K562 (cell line): ENCODE results near the gene DNAJB12. TPM values are rescaled to one million over a fixed set of nuclear protein-coding genes. Genes with fewer than 3 reads are reported as not detected.

Experiments used
- CREB1 ChIP-seq, 2 experiments: sonication (generic) in 1 of 2; formaldehyde crosslinking in 1 of 2; IDR thresholded peaks; 2 replicates each; pipeline versions ENCODE4 v1.6.1 to v1.8.0; 2012 to 2022; ENCODE audit warnings: inconsistent platforms in 1 of 2, mild to moderate bottlenecking in 1 of 2, missing genetic modification reagents in 1 of 2, moderate library complexity in 1 of 2
- CXXC5 ChIP-seq: fragments of 250-450 bp; sonication (Bioruptor Pico); IDR thresholded peaks from 2 replicates; pipeline ENCODE4 v1.8.0; 2022; ENCODE audit warnings: inconsistent platforms, mild to moderate bottlenecking, moderate library complexity
- ELF4 ChIP-seq: fragments of 450-650 bp; formaldehyde crosslinking; IDR thresholded peaks from 2 replicates; pipeline ENCODE4 v1.4.0; 2022; ENCODE audit warnings: missing genetic modification characterization
- MYBL2 ChIP-seq, 2 experiments: fragments of 450-650 bp in 1 of 2; sonication (generic) in 1 of 2; formaldehyde crosslinking in 1 of 2; IDR thresholded peaks; 2 replicates each; pipeline versions ENCODE4 v1.6.1 to v1.8.1; 2017 to 2022; ENCODE audit warnings: borderline replicate concordance in 1 of 2, inconsistent platforms in 1 of 2, low read depth in 1 of 2, mild to moderate bottlenecking in 1 of 2, missing genetic modification reagents in 1 of 2, moderate library complexity in 1 of 2
- NCOA2 ChIP-seq, 2 experiments: fragments of 450-650 bp; IDR thresholded peaks; 2 replicates each; pipeline ENCODE4 v1.6.1; 2018; ENCODE audit warnings: mild to moderate bottlenecking in 2 of 2, moderate library complexity in 1 of 2; ENCODE audit not compliant: partially characterized antibody in 2 of 2
- PML ChIP-seq: IDR thresholded peaks from 2 replicates; pipeline ENCODE4 v1.6.1; 2012; ENCODE audit warnings: low read length, inconsistent platforms
- PTTG1 ChIP-seq: fragments of 450-650 bp; IDR thresholded peaks from 2 replicates; pipeline ENCODE4 v1.6.1; 2016; ENCODE audit warnings: low read depth, mild to moderate bottlenecking, missing genetic modification characterization, missing compliant biosample characterization
- RB1 ChIP-seq: fragments of 450-650 bp; IDR thresholded peaks from 2 replicates; pipeline ENCODE4 v1.6.1; 2017; ENCODE audit warnings: low read depth, mild to moderate bottlenecking
- SETDB1 ChIP-seq: IDR thresholded peaks from one replicate; pipeline ENCODE4 v1.6.1; 2012; ENCODE audit warnings: low read length, control low read depth, inconsistent platforms
- SMAD4 ChIP-seq: fragments of 250-450 bp; sonication (Bioruptor Pico); conservative IDR thresholded peaks from 2 replicates; pipeline ENCODE4 v1.8.0; 2021; ENCODE audit warnings: inconsistent platforms, mild to moderate bottlenecking, moderate library complexity
- ZFX ChIP-seq: sonication (generic); formaldehyde crosslinking; IDR thresholded peaks from 2 replicates; pipeline ENCODE4 v1.8.0; 2022; ENCODE audit warnings: mild to moderate bottlenecking, missing genetic modification reagents, moderate library complexity
- polyA plus RNA-seq, 8 experiments: library from polyadenylated mRNA; depleted of rRNA in 4 of 8; stranded (reverse) in 5 of 8; unstranded in 3 of 8; fragments of >200 nt; fragmentation: Nextera tagmentation in 2 of 8; fragmentation: Illumina TruSeq in 1 of 8; extraction: Ambion mirVana in 2 of 8; extraction: Trizol in 1 of 8; gene quantifications; 2 replicates each; pipeline versions ENCODE4 v1.2.1 to v1.2.3, GENCODE V29; 2011 to 2014; ENCODE audit warnings: inconsistent platforms in 1 of 8, missing spikeins in 1 of 8
- total RNA-seq, 7 experiments: library from RNA; depleted of rRNA in 6 of 7; stranded (reverse); fragments of >200 nt in 6 of 7; fragmentation: Illumina TruSeq in 2 of 7; extraction: Trizol in 2 of 7; gene quantifications; 2 replicates each; pipeline versions ENCODE4 v1.2.1 to v1.2.3, GENCODE V29; 2011 to 2021; ENCODE audit warnings: low replicate concordance in 1 of 7
- TF ChIP-seq, protein P1 (sequence below): fragments of 450-650 bp; formaldehyde crosslinking; IDR thresholded peaks from 2 replicates; pipeline ENCODE4 v1.4.0; 2022; ENCODE audit warnings: missing genetic modification characterization
- TF ChIP-seq, protein P2 (sequence below): fragments of 250-450 bp; sonication (Bioruptor Pico); IDR thresholded peaks from 2 replicates; pipeline ENCODE4 v1.8.0; 2022; ENCODE audit warnings: inconsistent platforms
- TF ChIP-seq, protein P3 (sequence below): sonication (generic); formaldehyde crosslinking; IDR thresholded peaks from 2 replicates; pipeline ENCODE4 v1.8.0; 2022; ENCODE audit warnings: mild to moderate bottlenecking, missing genetic modification reagents
- TF ChIP-seq, protein P4 (sequence below), 2 experiments: fragments of 450-650 bp; IDR thresholded peaks; 2 replicates each; pipeline ENCODE4 v1.6.1; 2018; ENCODE audit warnings: mild to moderate bottlenecking in 2 of 2, low read depth in 1 of 2; ENCODE audit not compliant: partially characterized antibody in 2 of 2

The DNAJB12 gene
- total and polyA plus RNA-seq, 9 of the 15 experiments (the other 6 are each of a cell fraction or from before 2014, with no cell fraction given): 3.5 to 31.5 (median 20.3) TPM

DNA sequence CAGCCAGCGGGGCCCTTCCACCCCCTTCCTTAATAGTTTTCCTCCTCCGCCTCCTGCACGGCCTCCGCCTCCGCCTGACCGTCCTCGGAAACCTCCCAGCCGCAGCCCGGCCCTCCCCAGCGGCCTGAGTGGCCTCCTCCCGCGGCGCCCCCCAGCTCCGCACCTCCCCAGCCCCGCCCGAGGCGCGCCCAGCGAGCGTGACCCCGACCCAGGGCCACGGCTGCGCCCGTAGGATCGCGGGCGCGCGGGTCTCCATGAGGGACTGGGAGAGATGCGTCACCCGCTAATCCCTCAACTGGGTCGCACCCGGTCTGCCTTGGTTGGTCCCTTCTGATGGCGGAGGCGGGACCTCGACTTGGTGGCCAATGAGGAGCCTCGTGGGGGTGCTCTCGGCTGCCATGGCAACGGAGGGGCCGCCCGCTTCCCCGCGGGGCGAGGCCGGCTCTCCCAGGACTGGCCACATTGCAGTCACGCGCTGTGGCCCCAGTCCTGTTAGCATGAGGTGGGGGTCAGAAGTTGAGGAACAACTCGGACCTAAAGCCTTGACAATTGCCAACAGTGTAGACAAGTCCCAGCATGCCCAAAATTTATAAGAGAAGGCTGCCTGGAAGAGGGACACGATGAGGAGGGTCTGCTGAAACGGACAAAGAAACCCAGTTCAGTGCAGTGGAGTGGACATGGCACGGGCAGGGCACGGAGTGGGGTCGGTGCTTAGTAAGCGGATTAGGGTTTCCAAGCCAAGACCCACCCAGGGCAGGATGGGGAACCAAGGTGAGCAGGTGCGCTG lies 56.7 kb downstream of the DNAJB12 start (continued):
- TF ChIP-seq NCOA2 (IDR thresholded peaks at IDR 0.05; ENCODE audit: partially characterized antibody in 2 of 2): no peak
- TF ChIP-seq PTTG1 (tag): peak; percentile 74
- peak; percentile 84; the same call in 1 of the 2 replicates for TF ChIP-seq ELF4 (CRISPR knock-in tag)
- TF ChIP-seq, protein P1, sequence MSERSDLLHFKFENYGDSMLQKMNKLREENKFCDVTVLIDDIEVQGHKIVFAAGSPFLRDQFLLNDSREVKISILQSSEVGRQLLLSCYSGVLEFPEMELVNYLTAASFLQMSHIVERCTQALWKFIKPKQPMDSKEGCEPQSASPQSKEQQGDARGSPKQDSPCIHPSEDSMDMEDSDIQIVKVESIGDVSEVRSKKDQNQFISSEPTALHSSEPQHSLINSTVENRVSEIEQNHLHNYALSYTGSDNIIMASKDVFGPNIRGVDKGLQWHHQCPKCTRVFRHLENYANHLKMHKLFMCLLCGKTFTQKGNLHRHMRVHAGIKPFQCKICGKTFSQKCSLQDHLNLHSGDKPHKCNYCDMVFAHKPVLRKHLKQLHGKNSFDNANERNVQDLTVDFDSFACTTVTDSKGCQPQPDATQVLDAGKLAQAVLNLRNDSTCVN: peak; percentile 70; the same call in 1 of the 2 replicates
- peak; percentile 43; the same call in 1 of the 2 replicates for TF ChIP-seq RB1
- TF ChIP-seq, protein P2, sequence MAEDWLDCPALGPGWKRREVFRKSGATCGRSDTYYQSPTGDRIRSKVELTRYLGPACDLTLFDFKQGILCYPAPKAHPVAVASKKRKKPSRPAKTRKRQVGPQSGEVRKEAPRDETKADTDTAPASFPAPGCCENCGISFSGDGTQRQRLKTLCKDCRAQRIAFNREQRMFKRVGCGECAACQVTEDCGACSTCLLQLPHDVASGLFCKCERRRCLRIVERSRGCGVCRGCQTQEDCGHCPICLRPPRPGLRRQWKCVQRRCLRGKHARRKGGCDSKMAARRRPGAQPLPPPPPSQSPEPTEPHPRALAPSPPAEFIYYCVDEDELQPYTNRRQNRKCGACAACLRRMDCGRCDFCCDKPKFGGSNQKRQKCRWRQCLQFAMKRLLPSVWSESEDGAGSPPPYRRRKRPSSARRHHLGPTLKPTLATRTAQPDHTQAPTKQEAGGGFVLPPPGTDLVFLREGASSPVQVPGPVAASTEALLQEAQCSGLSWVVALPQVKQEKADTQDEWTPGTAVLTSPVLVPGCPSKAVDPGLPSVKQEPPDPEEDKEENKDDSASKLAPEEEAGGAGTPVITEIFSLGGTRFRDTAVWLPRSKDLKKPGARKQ (CRISPR knock-in tag): no peak
- peak; percentile 84 for TF ChIP-seq ZFX (CRISPR knock-in tag)
- TF ChIP-seq, protein P3, sequence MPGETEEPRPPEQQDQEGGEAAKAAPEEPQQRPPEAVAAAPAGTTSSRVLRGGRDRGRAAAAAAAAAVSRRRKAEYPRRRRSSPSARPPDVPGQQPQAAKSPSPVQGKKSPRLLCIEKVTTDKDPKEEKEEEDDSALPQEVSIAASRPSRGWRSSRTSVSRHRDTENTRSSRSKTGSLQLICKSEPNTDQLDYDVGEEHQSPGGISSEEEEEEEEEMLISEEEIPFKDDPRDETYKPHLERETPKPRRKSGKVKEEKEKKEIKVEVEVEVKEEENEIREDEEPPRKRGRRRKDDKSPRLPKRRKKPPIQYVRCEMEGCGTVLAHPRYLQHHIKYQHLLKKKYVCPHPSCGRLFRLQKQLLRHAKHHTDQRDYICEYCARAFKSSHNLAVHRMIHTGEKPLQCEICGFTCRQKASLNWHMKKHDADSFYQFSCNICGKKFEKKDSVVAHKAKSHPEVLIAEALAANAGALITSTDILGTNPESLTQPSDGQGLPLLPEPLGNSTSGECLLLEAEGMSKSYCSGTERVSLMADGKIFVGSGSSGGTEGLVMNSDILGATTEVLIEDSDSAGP (CRISPR knock-in tag): no peak
- peak; percentile 56; the same call in 1 of the 2 replicates for TF ChIP-seq CREB1 (IDR thresholded peaks at IDR 0.05)
- TF ChIP-seq CREB1 (CRISPR knock-in tag; IDR thresholded peaks at IDR 0.05): peak; percentile 73
- TF ChIP-seq, protein P4, sequence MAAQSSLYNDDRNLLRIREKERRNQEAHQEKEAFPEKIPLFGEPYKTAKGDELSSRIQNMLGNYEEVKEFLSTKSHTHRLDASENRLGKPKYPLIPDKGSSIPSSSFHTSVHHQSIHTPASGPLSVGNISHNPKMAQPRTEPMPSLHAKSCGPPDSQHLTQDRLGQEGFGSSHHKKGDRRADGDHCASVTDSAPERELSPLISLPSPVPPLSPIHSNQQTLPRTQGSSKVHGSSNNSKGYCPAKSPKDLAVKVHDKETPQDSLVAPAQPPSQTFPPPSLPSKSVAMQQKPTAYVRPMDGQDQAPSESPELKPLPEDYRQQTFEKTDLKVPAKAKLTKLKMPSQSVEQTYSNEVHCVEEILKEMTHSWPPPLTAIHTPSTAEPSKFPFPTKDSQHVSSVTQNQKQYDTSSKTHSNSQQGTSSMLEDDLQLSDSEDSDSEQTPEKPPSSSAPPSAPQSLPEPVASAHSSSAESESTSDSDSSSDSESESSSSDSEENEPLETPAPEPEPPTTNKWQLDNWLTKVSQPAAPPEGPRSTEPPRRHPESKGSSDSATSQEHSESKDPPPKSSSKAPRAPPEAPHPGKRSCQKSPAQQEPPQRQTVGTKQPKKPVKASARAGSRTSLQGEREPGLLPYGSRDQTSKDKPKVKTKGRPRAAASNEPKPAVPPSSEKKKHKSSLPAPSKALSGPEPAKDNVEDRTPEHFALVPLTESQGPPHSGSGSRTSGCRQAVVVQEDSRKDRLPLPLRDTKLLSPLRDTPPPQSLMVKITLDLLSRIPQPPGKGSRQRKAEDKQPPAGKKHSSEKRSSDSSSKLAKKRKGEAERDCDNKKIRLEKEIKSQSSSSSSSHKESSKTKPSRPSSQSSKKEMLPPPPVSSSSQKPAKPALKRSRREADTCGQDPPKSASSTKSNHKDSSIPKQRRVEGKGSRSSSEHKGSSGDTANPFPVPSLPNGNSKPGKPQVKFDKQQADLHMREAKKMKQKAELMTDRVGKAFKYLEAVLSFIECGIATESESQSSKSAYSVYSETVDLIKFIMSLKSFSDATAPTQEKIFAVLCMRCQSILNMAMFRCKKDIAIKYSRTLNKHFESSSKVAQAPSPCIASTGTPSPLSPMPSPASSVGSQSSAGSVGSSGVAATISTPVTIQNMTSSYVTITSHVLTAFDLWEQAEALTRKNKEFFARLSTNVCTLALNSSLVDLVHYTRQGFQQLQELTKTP (IDR thresholded peaks at IDR 0.05; ENCODE audit: low read depth in 1 of 2, partially characterized antibody in 2 of 2): peak in 1 of 2 experiments; percentile 60
- TF ChIP-seq MYBL2 (IDR thresholded peaks at IDR 0.05; ENCODE audit: low read depth): no peak
- TF ChIP-seq MYBL2 (CRISPR knock-in tag; IDR thresholded peaks at IDR 0.05; ENCODE audit: borderline replicate concordance): no peak
- no peak for TF ChIP-seq SETDB1
- peak; percentile 83 for TF ChIP-seq CXXC5 (CRISPR knock-in tag)
- peak; percentile 94 for TF ChIP-seq SMAD4 (CRISPR knock-in tag)
- TF ChIP-seq PML: peak; percentile 30; the same call in 1 of the 2 replicates
